WTC11 (cell line): Measurements from ENCODE around the gene SERTAD2. TPM values are rescaled to one million over a fixed set of nuclear protein-coding genes. Genes with fewer than 3 reads are reported as not detected.

ENCODE experiments used
- ATAC-seq: fragments of 200-7000 bp; cut with Tn5 transposase; 2 replicates; pipeline ENCODE4 v1.10.0; 2021; ENCODE audit warnings: mild to moderate bottlenecking, moderate library complexity
- CTCF ChIA-PET: fragments of 300-600 bp; sonication (Branson Sonifier 250); formaldehyde crosslinking; loops from one replicate; lab custom pipeline; 2021; ENCODE audit warnings: antibody characterized with exemption; lab: Charles Lee
- POLR2A ChIA-PET: fragments of 350-600 bp; sonication (Branson Sonifier 250); formaldehyde crosslinking; loops from one replicate; lab custom pipeline; 2021; ENCODE audit warnings: antibody characterized with exemption; lab: Charles Lee
- DNase-seq: peaks from one replicate; pipeline ENCODE4 v3.0.0; 2021; ENCODE audit warnings: low spot score
- H3K27ac Mint-ChIP-seq: 2 replicates; pipeline ENCODE4 v1.8.0; 2021; ENCODE audit warnings: mixed read lengths
- H3K27me3 Mint-ChIP-seq: 2 replicates; pipeline ENCODE4 v1.8.0; 2021; ENCODE audit warnings: low read depth, mild to moderate bottlenecking, moderate library complexity, mixed read lengths
- H3K36me3 Mint-ChIP-seq: 2 replicates; pipeline ENCODE4 v1.8.0; 2021; ENCODE audit warnings: mixed read lengths
- H3K4me1 Mint-ChIP-seq: 2 replicates; pipeline ENCODE4 v1.8.0; 2022; ENCODE audit warnings: mixed read lengths
- H3K4me3 Mint-ChIP-seq: 2 replicates; pipeline ENCODE4 v1.8.0; 2021; ENCODE audit warnings: mild to moderate bottlenecking, moderate library complexity, mixed read lengths
- H3K9me3 Mint-ChIP-seq: 2 replicates; pipeline ENCODE4 v1.8.0; 2021; ENCODE audit warnings: mixed read lengths
- AR ChIP-seq: fragments of 250-450 bp; sonication (Bioruptor Pico); IDR thresholded peaks from 2 replicates; pipeline ENCODE4 v1.9.0; 2021; ENCODE audit warnings: mild to moderate bottlenecking
- ATF3 ChIP-seq: sonication (generic); formaldehyde crosslinking; conservative IDR thresholded peaks from 2 replicates; pipeline ENCODE4 v1.8.1; 2022; ENCODE audit warnings: mild to moderate bottlenecking, missing genetic modification reagents
- CBFB ChIP-seq: sonication (generic); formaldehyde crosslinking; IDR thresholded peaks from 2 replicates; pipeline ENCODE4 v1.8.1; 2022; ENCODE audit warnings: mild to moderate bottlenecking, low read depth, missing genetic modification reagents
- EMX1 ChIP-seq: fragments of 250-450 bp; sonication (Bioruptor Pico); IDR thresholded peaks from 2 replicates; pipeline ENCODE4 v1.8.0; 2021; ENCODE audit warnings: mild to moderate bottlenecking
- ERG ChIP-seq: fragments of 250-450 bp; sonication (Bioruptor Pico); IDR thresholded peaks from 2 replicates; pipeline ENCODE4 v1.8.0; 2021; ENCODE audit warnings: mild to moderate bottlenecking
- ETV6 ChIP-seq: sonication (generic); formaldehyde crosslinking; IDR thresholded peaks from 2 replicates; pipeline ENCODE4 v1.8.1; 2022; ENCODE audit warnings: mild to moderate bottlenecking, missing genetic modification reagents
- GABPB1 ChIP-seq: sonication (generic); formaldehyde crosslinking; IDR thresholded peaks from 2 replicates; pipeline ENCODE4 v1.8.1; 2023; ENCODE audit warnings: mild to moderate bottlenecking, missing genetic modification reagents
- GRHL2 ChIP-seq: fragments of 250-450 bp; sonication (Bioruptor Pico); IDR thresholded peaks from 2 replicates; pipeline ENCODE4 v1.8.0; 2022; ENCODE audit warnings: mild to moderate bottlenecking, moderate library complexity; ENCODE audit not compliant: insufficient replicate concordance, severe bottlenecking
- HMGA2 ChIP-seq: fragments of 250-450 bp; sonication (Bioruptor Pico); IDR thresholded peaks from 2 replicates; pipeline ENCODE4 v1.4.0; 2021; ENCODE audit warnings: mild to moderate bottlenecking, moderate library complexity
- HMGXB4 ChIP-seq: sonication (generic); formaldehyde crosslinking; IDR thresholded peaks from 2 replicates; pipeline ENCODE4 v1.8.1; 2023; ENCODE audit warnings: mild to moderate bottlenecking, moderate library complexity, missing genetic modification reagents
- JAZF1 ChIP-seq: fragments of 250-450 bp; sonication (Bioruptor Pico); IDR thresholded peaks from 2 replicates; pipeline ENCODE4 v1.9.0; 2021; ENCODE audit warnings: moderate library complexity, mild to moderate bottlenecking, inconsistent platforms
- KAT7 ChIP-seq: sonication (generic); formaldehyde crosslinking; IDR thresholded peaks from 2 replicates; pipeline ENCODE4 v1.8.1; 2023; ENCODE audit warnings: missing genetic modification reagents, mild to moderate bottlenecking, borderline replicate concordance
- OVOL2 ChIP-seq: fragments of 250-450 bp; sonication (Bioruptor Pico); IDR thresholded peaks from 2 replicates; pipeline ENCODE4 v1.9.0; 2021; ENCODE audit warnings: mild to moderate bottlenecking, borderline replicate concordance
- ZNF121 ChIP-seq: sonication (generic); formaldehyde crosslinking; IDR thresholded peaks from 2 replicates; pipeline ENCODE4 v1.8.0; 2023; ENCODE audit warnings: missing genetic modification reagents
- ZNF263 ChIP-seq: sonication (generic); formaldehyde crosslinking; IDR thresholded peaks from 2 replicates; pipeline ENCODE4 v1.8.1; 2022; ENCODE audit warnings: low read depth, mild to moderate bottlenecking, moderate library complexity, missing genetic modification reagents
- ZNF396 ChIP-seq: fragments of 250-450 bp; sonication (Bioruptor Pico); IDR thresholded peaks from 2 replicates; pipeline ENCODE4 v1.8.0; 2021; ENCODE audit warnings: mild to moderate bottlenecking, moderate library complexity, borderline replicate concordance
- ZNF532 ChIP-seq: fragments of 250-450 bp; sonication (Bioruptor Pico); IDR thresholded peaks from 2 replicates; pipeline ENCODE4 v1.9.0; 2021; ENCODE audit warnings: mild to moderate bottlenecking, borderline replicate concordance
- ZSCAN18 ChIP-seq: fragments of 250-450 bp; sonication (Bioruptor Pico); IDR thresholded peaks from 2 replicates; pipeline ENCODE4 v2.1.2; 2022; ENCODE audit warnings: mild to moderate bottlenecking, moderate library complexity
- total RNA-seq: library from RNA; stranded (reverse); gene quantifications from 3 replicates; pipeline ENCODE4 v1.2.3, GENCODE V29; 2021

SERTAD2 gene
- total RNA-seq, 1 experiment from 2014 or later: 7.9 TPM

GRCh38 chr2:64668542-64668941 lies 14.8 kb upstream of the SERTAD2 start (continued):
- TF ChIP-seq AR (CRISPR knock-in tag) (no peak), ZNF263 (no peak), ZNF396 (CRISPR knock-in tag) (no peak), ZSCAN18 (CRISPR knock-in tag) (no peak), HMGA2 (CRISPR knock-in tag) (no peak), JAZF1 (no peak), ERG (CRISPR knock-in tag) (no peak), GABPB1 (CRISPR knock-in tag) (no peak), ZNF532 (CRISPR knock-in tag) (no peak), KAT7 (no peak), GRHL2 (no peak)

GRCh38 chr2:64667535-64667934 lies 13.8 kb upstream of the SERTAD2 start:
- TF ChIP-seq GRHL2 (no peak), OVOL2 (CRISPR knock-in tag) (no peak), ATF3 (CRISPR knock-in tag) (no peak), ETV6 (CRISPR knock-in tag) (no peak), ZSCAN18 (CRISPR knock-in tag) (no peak), EMX1 (no peak), HMGXB4 (CRISPR knock-in tag) (no peak), CBFB (CRISPR knock-in tag) (no peak), ZNF121 (no peak)
- Mint-ChIP-seq H3K4me1 (peaks cover 16% of the 10 kb centered on the region), H3K36me3 (no peaks in the 10 kb centered on the region), H3K27me3 (no peaks in the 10 kb centered on the region), H3K4me3 (no peak overlapping the region), H3K27ac (no peak overlapping the region), H3K9me3 (no peaks in the 10 kb centered on the region)
- POLR2A ChIA-PET: no interaction called here
- no peak for ATAC-seq
- CTCF ChIA-PET: interaction anchor here (1.2 kb wide), 2 partner anchors 21 to 181 kb away, joined by 4 to 5 read pairs; no protein-coding TSS in a partner anchor
- DNase-seq: no peak
